CD8-positive, alpha-beta memory T cell (primary cell): ENCODE data around the gene METTL26. TPM values are rescaled to one million over a fixed set of nuclear protein-coding genes. Genes with fewer than 3 reads are reported as not detected.

Experiments
- CTCF ChIA-PET: fragments of 350-600 bp; sonication (Branson Sonifier 250); formaldehyde crosslinking; loops from one replicate; lab custom pipeline; 2021; ENCODE audit warnings: antibody characterized with exemption; lab: Charles Lee
- POLR2A ChIA-PET: fragments of 350-600 bp; sonication (Branson Sonifier 250); formaldehyde crosslinking; loops from one replicate; lab custom pipeline; 2021; ENCODE audit warnings: antibody characterized with exemption; lab: Charles Lee
- DNase-seq, 5 donors: peaks; one replicate each; pipeline versions ENCODE4 v3.0.0 to v3.0.0-alpha.2; 2020 to 2022; ENCODE audit warnings: mixed read lengths in 1 of 5
- H3K27ac ChIP-seq: one replicate; pipeline ENCODE4 v1.7.0; 2013; ENCODE audit warnings: low read depth, mild to moderate bottlenecking, low read length, moderate library complexity
- H3K27me3 ChIP-seq: 2 replicates; pipeline ENCODE4 v1.7.0; 2013; ENCODE audit warnings: low read length, mild to moderate bottlenecking; ENCODE audit not compliant: insufficient read depth, poor library complexity, severe bottlenecking
- H3K36me3 ChIP-seq: 2 replicates; pipeline ENCODE4 v1.7.0; 2013; ENCODE audit warnings: mild to moderate bottlenecking, low read length, moderate library complexity; ENCODE audit not compliant: insufficient read depth
- H3K4me1 ChIP-seq: 2 replicates; pipeline ENCODE4 v1.7.0; 2013; ENCODE audit warnings: mild to moderate bottlenecking, low read length, moderate library complexity; ENCODE audit not compliant: insufficient read depth
- H3K4me3 ChIP-seq: 2 replicates; pipeline ENCODE4 v1.7.0; 2013; ENCODE audit warnings: mild to moderate bottlenecking, low read length
- H3K9me3 ChIP-seq: 2 replicates; pipeline ENCODE4 v1.7.0; 2013; ENCODE audit warnings: mild to moderate bottlenecking, low read length
- H3K27ac Mint-ChIP-seq, 8 donors: one replicate each; pipeline ENCODE4 v1.8.0; 2020 to 2021; ENCODE audit warnings: mixed read lengths in 8 of 8, mild to moderate bottlenecking in 6 of 8, inconsistent platforms in 3 of 8, moderate library complexity in 3 of 8
- H3K27me3 Mint-ChIP-seq, 2 donors: one replicate each; pipeline ENCODE4 v1.8.0; 2020 to 2021; ENCODE audit warnings: mixed read lengths in 2 of 2, mild to moderate bottlenecking in 1 of 2, moderate library complexity in 1 of 2
- H3K36me3 Mint-ChIP-seq, 3 donors: one replicate each; pipeline ENCODE4 v1.8.0; 2020 to 2021; ENCODE audit warnings: mixed read lengths in 3 of 3, inconsistent platforms in 1 of 3, mild to moderate bottlenecking in 1 of 3
- H3K4me1 Mint-ChIP-seq, 3 donors: one replicate each; pipeline ENCODE4 v1.8.0; 2020 to 2021; ENCODE audit warnings: mixed read lengths in 3 of 3, inconsistent platforms in 1 of 3, mild to moderate bottlenecking in 1 of 3
- H3K4me3 Mint-ChIP-seq, 7 donors: one replicate each; pipeline ENCODE4 v1.8.0; 2020 to 2021; ENCODE audit warnings: mixed read lengths in 7 of 7, mild to moderate bottlenecking in 6 of 7, moderate library complexity in 4 of 7, inconsistent platforms in 2 of 7
- H3K9me3 Mint-ChIP-seq, 5 donors: one replicate each; pipeline ENCODE4 v1.8.0; 2020 to 2022; ENCODE audit warnings: mixed read lengths in 5 of 5, mild to moderate bottlenecking in 3 of 5, moderate library complexity in 2 of 5, inconsistent platforms in 1 of 5
- polyA plus RNA-seq: library from polyadenylated mRNA; unstranded; fragments of 300-500 nt; fragmentation: Illumina TruSeq; gene quantifications from one replicate; pipeline ENCODE4 v1.2.3, GENCODE V29; 2021
- total RNA-seq, 2 experiments: library from RNA; stranded (reverse); gene quantifications; one replicate each; pipeline ENCODE4 v1.2.3, GENCODE V29; 2021

Gene METTL26
- total and polyA plus RNA-seq, 3 experiments from 2014 or later, result 97.4 to 129 (median 129) TPM

DNA sequence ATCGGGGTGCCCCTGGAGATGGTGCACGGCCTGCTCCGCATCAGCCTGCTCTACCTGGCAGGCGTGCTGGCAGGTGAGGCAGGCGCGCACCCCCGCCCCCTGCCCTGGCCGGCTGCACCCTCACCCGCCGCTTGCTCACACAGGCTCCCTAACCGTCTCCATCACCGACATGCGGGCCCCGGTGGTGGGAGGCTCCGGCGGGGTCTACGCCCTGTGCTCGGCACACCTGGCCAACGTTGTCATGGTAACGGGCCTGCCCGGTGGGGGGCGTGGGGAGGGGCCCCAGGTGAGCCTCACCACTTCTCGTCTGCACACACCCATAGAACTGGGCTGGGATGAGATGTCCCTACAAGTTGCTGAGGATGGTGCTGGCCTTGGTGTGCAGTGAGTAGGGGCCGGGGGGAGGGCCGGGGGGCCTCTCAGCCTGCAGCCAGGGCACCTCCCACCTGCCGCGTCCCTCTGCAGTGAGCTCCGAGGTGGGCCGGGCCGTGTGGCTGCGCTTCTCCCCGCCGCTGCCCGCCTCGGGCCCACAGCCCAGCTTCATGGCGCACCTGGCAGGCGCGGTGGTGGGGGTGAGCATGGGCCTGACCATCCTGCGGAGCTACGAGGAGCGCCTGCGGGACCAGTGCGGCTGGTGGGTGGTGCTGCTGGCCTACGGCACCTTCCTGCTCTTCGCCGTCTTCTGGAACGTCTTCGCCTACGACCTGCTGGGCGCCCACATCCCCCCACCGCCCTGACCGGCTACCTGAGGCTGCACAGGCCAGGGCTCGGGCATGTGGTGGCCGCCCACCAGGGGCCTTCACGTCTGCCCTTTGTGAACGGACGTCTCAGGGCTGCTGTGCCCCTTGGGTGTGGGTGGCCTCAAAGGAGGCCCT, 41.4 kb upstream of the METTL26 start:
- no peaks in the 10 kb centered on the region for H3K9me3 Mint-ChIP-seq
- H3K4me1 Mint-ChIP-seq, result peaks cover 13 to 37% (median 17%) of the 10 kb centered on the region in 3 donors
- peaks cover 0 to 31% (median 2%) of the 10 kb centered on the region in 3 donors for H3K36me3 Mint-ChIP-seq
- H3K4me3 Mint-ChIP-seq, result no peak overlapping the region
- CTCF ChIA-PET, result no interaction called here
- H3K27ac ChIP-seq, result no peak overlapping the region
- H3K27me3 Mint-ChIP-seq, result peaks cover 0 to 6% of the 10 kb centered on the region in 2 donors
- no peak for DNase-seq
- peaks cover 24% of the 10 kb centered on the region for H3K4me1 ChIP-seq
- no peak overlapping the region for H3K4me3 ChIP-seq
- no peaks in the 10 kb centered on the region for H3K27me3 ChIP-seq
- H3K36me3 ChIP-seq, result peaks cover 8% of the 10 kb centered on the region
- no peak overlapping the region for H3K27ac Mint-ChIP-seq
- no peaks in the 10 kb centered on the region for H3K9me3 ChIP-seq
- POLR2A ChIA-PET, result interaction anchor here (1.2 kb wide), 1 partner anchor 9 kb away, joined by 4 read pairs; no protein-coding TSS in a partner anchor

DNA sequence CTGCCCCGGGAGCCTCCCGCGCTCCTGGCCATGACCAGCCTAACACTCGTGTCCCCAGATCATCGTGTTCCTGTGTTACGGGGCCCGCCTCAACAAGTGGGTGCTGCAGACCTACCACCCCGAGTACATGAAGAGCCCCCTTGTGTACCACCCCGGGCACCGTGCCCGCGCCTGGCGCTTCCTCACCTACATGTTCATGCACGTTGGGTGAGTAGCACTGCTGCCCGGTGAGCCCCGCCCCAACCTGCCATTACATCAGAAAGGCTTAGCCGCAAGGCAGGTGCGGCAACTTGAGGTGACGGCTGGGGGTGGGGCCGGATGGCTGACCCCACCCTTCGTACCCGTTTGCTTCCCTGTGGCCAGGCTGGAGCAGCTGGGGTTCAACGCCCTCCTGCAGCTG, 40.8 kb upstream of the METTL26 start:
- Histone ChIP-seq H3K36me3 (peaks cover 9% of the 10 kb centered on the region), H3K4me1 (peaks cover 22% of the 10 kb centered on the region), H3K9me3 (no peaks in the 10 kb centered on the region), H3K4me3 (no peak overlapping the region), H3K27ac (no peak overlapping the region), H3K27me3 (no peaks in the 10 kb centered on the region)
- H3K4me1 Mint-ChIP-seq, result peaks cover 12 to 31% (median 15%) of the 10 kb centered on the region in 3 donors
- ChIA-PET POLR2A (interaction anchor here (1.1 kb wide), 1 partner anchor 33 kb away, joined by 3 read pairs; no protein-coding TSS in a partner anchor), CTCF (interaction anchor here (1.3 kb wide), 1 partner anchor 15 kb away, joined by 3 read pairs; no protein-coding TSS in a partner anchor)
- DNase-seq, result peak in 2 of 5 donors; percentile 38 to 70
- no peaks in the 10 kb centered on the region for H3K9me3 Mint-ChIP-seq
- peak overlapping the region in 3 of 7 donors; percentile 8 to 76 (median 39) for H3K4me3 Mint-ChIP-seq
- H3K27ac Mint-ChIP-seq, result no peak overlapping the region
- peaks cover 0 to 6% of the 10 kb centered on the region in 2 donors for H3K27me3 Mint-ChIP-seq
- H3K36me3 Mint-ChIP-seq, result peaks cover 0 to 29% (median 0%) of the 10 kb centered on the region in 3 donors

DNA sequence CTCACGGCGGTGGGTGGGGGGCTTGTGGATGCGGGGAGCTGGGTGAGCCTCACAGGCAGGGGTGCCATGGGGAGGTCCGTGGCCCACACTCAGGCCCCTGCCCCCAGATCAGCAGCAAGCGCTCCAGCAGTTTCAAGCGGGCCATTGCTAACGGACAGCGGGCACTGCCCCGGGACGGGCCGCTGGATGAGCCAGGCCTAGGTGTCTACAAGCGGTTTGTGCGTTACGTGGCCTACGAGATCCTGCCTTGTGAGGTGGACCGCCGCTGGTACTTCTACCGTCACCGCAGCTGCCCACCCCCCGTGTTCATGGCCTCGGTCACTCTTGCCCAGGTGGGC, 40.4 kb upstream of the METTL26 start:
- H3K4me1 ChIP-seq, result peaks cover 18% of the 10 kb centered on the region
- Mint-ChIP-seq H3K36me3 (peaks cover 0 to 28% (median 0%) of the 10 kb centered on the region in 3 donors), H3K27ac (no peak overlapping the region), H3K27me3 (peaks cover 0 to 6% of the 10 kb centered on the region in 2 donors), H3K9me3 (no peaks in the 10 kb centered on the region), H3K4me3 (peak overlapping the region in 1 of 7 donors; percentile 76), H3K4me1 (peaks cover 8 to 27% (median 11%) of the 10 kb centered on the region in 3 donors)
- ChIA-PET POLR2A (interaction anchor here (1.1 kb wide), 1 partner anchor 33 kb away, joined by 3 read pairs; no protein-coding TSS in a partner anchor), CTCF (interaction anchor here (1.2 to 1.3 kb wide), 2 partner anchors 15 to 64 kb away, joined by 3 read pairs; partner anchors contain the start of gene CIAO3)
- H3K27ac ChIP-seq, result no peak overlapping the region
- H3K27me3 ChIP-seq, result no peaks in the 10 kb centered on the region
- DNase-seq, result no peak
- H3K36me3 ChIP-seq, result peaks cover 5% of the 10 kb centered on the region
- H3K9me3 ChIP-seq, result no peaks in the 10 kb centered on the region
- H3K4me3 ChIP-seq, result no peak overlapping the region

DNA sequence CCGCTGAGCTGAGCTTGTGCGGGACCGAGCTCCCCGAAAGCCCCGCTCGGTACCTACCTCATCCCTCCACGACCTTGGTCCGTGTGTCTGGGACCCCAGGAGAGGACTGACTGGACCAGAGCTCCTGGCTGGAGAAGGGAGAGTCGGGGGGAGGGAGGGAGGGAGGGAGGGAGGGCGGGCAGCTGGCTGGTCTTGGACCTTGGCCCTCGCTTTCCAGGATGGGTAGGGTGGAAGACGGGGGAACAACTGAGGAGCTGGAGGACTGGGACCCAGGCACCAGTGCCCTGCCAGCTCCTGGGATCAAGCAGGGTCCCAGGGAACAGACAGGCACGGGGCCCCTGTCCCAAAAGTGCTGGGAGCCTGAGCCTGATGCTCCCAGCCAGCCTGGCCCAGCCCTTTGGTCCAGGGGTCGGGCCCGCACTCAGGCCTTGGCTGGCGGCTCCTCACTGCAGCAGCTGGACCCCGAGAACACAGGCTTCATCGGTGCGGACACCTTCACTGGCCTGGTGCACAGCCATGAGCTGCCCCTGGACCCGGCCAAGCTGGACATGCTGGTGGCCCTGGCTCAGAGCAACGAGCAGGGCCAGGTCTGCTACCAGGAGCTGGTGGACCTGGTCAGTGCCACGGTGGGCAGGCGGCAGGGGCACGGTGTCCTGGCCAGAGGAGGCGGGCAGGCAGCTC, 39.9 kb upstream of the METTL26 start:
- POLR2A ChIA-PET, result interaction anchor here (1.1 to 1.2 kb wide), 2 partner anchors 28 to 32 kb away, joined by 3 read pairs; no protein-coding TSS in a partner anchor
- DNase-seq, result no peak
- peaks cover 0 to 6% of the 10 kb centered on the region in 2 donors for H3K27me3 Mint-ChIP-seq
- H3K4me3 ChIP-seq, result no peak overlapping the region
- CTCF ChIA-PET, result interaction anchor here (1.2 to 1.3 kb wide), 2 partner anchors 14 to 65 kb away, joined by 3 read pairs; partner anchors contain the start of gene CIAO3
- peaks cover 4% of the 10 kb centered on the region for H3K36me3 ChIP-seq
- peaks cover 0 to 25% (median 0%) of the 10 kb centered on the region in 3 donors for H3K36me3 Mint-ChIP-seq
- H3K4me1 Mint-ChIP-seq, result peaks cover 5 to 22% (median 8%) of the 10 kb centered on the region in 3 donors
- H3K27ac ChIP-seq, result no peak overlapping the region
- H3K27ac Mint-ChIP-seq, result no peak overlapping the region
- no peaks in the 10 kb centered on the region for H3K9me3 Mint-ChIP-seq
- H3K4me1 ChIP-seq, result peaks cover 13% of the 10 kb centered on the region
- no peak overlapping the region for H3K4me3 Mint-ChIP-seq
- no peaks in the 10 kb centered on the region for H3K9me3 ChIP-seq
- no peaks in the 10 kb centered on the region for H3K27me3 ChIP-seq

DNA sequence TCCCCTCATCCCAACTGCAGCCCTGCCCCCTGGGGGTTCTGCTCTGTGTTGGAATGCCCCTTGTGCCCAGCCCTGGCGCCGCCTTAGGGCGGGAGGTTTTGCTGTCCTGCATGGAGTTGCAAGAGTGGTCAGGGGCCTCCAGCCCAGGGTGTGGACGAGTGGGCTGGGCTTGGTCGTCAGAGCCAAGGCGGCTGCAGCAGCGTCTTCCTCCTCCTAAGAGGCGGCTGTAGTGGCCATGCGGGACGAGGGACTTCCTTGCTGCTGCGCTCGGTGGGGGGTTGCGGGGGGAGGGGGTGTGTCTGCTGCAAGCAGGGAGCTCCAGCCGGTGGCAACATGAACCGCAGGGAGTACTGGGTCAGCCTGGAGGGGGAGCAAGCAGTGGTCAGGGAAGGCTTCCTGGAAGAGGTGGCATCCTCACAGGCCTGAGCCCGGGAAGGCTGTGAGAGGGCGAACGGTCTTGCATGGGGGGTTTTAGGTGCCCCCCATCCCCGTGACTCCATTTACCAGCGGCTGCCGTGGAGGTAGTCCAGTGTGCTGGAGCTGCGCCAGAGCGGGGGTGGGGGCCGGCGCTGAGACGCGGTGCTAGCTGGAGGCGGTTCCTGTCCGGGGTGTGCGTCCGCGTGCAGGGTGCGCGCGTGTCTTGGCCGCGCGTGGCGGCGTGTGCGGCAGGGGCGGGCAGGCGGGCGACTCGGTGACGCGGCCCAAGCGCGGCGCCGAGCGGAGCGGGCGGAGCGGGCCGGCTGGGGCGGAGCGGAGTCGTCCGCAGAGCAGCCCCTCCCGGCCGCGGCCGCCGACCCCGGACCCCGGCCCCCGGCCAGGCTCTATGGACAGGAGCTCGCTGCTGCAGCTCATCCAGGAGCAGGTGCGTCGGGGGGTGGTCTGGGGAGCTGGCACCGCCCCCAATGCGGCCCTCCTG, 39.1 kb upstream of the METTL26 start, which contains the start of gene RHBDL1:
Gene RHBDL1 (plus strand): TSS at position 704 of the 916 bp plus-strand sequence. CDS start 120 bp downstream, at position 824.
- no peaks in the 10 kb centered on the region for H3K27me3 ChIP-seq
- CTCF ChIA-PET, result interaction anchor here (1.2 to 1.3 kb wide), 2 partner anchors 13 to 66 kb away, joined by 3 read pairs; partner anchors contain the start of gene CIAO3
- H3K4me1 ChIP-seq, result peaks cover 10% of the 10 kb centered on the region
- no peak within 1 kb of the TSS for H3K4me3 ChIP-seq
- H3K36me3 Mint-ChIP-seq, result peaks cover 0 to 30% (median 0%) of the 10 kb centered on the region in 3 donors
- no peaks in the 10 kb centered on the region for H3K9me3 Mint-ChIP-seq
- H3K27ac Mint-ChIP-seq, result no peak within 1 kb of the TSS
- POLR2A ChIA-PET, result interaction anchor here (1.2 kb wide), 1 partner anchor 29 kb away, joined by 3 read pairs; no protein-coding TSS in a partner anchor
- no peak within 1 kb of the TSS for H3K27ac ChIP-seq
- peak within 1 kb of the TSS in 5 of 7 donors; percentile 15 to 40 (median 27) for H3K4me3 Mint-ChIP-seq
- H3K36me3 ChIP-seq, result peaks cover 4% of the 10 kb centered on the region
- peaks cover 5 to 20% (median 6%) of the 10 kb centered on the region in 3 donors for H3K4me1 Mint-ChIP-seq
- no peaks in the 10 kb centered on the region for H3K9me3 ChIP-seq
- H3K27me3 Mint-ChIP-seq, result peaks cover 0 to 6% of the 10 kb centered on the region in 2 donors
- no peak for DNase-seq

DNA sequence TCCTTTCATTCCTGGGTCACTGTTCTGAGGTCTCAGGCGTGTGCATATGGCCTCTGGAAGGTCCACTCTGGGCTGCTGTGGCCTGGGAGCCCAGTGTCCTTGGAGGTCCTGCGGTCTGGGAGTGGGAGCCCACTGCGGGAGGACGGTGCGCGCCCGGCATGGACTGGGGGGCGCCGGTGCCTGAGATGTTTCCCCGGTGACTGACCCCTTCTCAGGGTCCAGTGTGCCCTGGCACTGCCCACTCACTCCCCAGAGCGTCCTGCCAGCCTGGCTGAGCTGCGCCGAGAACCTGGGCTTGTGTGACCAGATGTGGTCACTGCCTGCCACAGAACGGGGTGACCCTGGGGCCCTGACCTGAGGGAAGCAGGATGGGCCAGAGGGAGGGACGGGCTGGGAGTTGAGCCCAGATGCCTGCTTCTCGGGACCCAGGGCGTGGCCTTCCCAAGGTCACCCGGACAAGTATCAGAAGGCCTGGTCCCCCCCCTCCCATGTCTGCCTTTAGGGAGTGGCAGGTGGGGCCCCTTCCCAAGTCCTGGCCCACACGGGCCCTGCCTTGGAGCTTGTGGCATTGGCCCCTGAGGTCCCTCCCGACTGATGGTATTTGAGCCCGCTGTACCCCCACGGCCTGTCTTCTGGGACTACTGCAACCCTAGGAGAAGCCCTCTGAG, 38.2 kb upstream of the METTL26 start:
- Histone ChIP-seq H3K4me1 (peaks cover 8% of the 10 kb centered on the region), H3K27me3 (no peaks in the 10 kb centered on the region), H3K4me3 (no peak overlapping the region), H3K9me3 (no peaks in the 10 kb centered on the region), H3K27ac (no peak overlapping the region), H3K36me3 (peaks cover 4% of the 10 kb centered on the region)
- Mint-ChIP-seq H3K27ac (no peak overlapping the region), H3K4me3 (peak overlapping the region in 2 of 7 donors; percentile 34), H3K27me3 (peaks cover 0 to 6% of the 10 kb centered on the region in 2 donors), H3K4me1 (peaks cover 5 to 20% (median 5%) of the 10 kb centered on the region in 3 donors), H3K36me3 (peaks cover 0 to 34% (median 0%) of the 10 kb centered on the region in 3 donors), H3K9me3 (no peaks in the 10 kb centered on the region)
- DNase-seq, result no peak
- POLR2A ChIA-PET, result interaction anchor here (1.2 kb wide), 1 partner anchor 30 kb away, joined by 3 read pairs; no protein-coding TSS in a partner anchor
- CTCF ChIA-PET, result no interaction called here
